Endometrial microvascular endothelial cells (primary cell): ENCODE measurements around the gene TCP11. TPM values are rescaled to one million over a fixed set of nuclear protein-coding genes. Genes with fewer than 3 reads are reported as not detected.

Source experiments
- in situ Hi-C: cut with HindIII; loops from 2 replicates; pipeline ENCODE4 v1.10.0; 2017; ENCODE audit warnings: low sequenced_read_pairs, low pct_unique_long_range_greater_than_20kb; ENCODE audit errors: inconsistent ontology term
- total RNA-seq: library from RNA; depleted of rRNA; stranded (reverse); fragments of >200 nt; gene quantifications from one replicate; pipeline ENCODE4 v1.2.3, GENCODE V29; 2015; ENCODE audit errors: inconsistent ontology term

TCP11 gene
- total RNA-seq, 1 donor from 2014 or later, result 0.37 TPM

DNA sequence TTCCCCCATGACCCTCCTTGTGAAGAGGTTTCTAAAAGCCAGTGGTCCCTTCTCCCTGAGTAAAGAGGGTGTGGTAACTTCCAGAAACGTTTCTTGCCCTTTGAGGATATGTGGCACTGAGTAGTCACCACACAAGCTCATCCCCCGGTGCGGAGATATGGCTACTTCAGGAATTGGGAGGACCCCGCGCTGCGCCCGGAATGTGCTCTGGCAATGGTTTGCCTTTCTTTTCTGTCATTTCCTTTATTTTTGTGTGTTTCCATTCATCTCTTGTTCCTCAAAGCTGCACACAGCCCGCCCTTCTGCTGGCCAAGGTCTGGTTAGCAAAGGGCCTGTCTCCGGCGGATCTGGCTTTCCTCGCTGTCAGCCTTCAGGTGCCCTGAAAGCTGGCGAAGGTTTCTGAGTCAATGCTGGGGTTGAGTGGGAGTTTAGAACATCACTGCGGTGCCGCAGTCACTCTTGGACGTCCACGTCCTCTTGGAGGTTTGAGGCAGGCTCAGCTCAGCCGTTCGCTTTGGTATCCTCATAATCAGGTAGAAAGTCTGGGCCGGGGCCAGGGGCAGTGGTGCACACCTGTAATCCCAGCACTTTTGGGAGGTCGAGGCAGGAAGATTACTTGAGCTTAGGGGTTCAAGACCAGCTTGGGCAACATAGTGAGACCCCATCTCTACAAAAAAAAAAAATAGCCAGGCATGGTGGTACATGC, 67.2 kb downstream of the TCP11 start:
- in situ Hi-C loops, result no loop called here

DNA sequence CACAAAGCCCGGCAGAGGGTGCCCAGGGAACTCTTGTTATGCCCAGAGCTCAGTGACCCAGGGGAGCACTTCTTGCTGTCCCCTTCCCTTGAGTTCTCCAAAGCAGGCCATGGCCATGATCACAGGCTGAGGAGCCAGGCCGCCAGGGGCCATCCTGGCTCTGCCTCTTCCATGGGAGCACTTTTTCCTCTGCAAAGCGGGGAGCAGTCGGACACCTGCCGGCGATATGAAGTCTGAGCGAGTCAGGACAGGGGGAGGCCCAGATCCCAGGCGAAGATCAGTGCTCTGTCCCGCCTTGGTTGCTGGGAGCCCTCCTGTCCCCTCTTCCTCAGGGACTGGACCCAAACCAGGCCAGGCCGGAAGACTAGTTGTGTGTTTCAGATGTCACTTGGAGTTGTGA, 67.9 kb downstream of the TCP11 start:
- in situ Hi-C loops, result no loop called here

DNA sequence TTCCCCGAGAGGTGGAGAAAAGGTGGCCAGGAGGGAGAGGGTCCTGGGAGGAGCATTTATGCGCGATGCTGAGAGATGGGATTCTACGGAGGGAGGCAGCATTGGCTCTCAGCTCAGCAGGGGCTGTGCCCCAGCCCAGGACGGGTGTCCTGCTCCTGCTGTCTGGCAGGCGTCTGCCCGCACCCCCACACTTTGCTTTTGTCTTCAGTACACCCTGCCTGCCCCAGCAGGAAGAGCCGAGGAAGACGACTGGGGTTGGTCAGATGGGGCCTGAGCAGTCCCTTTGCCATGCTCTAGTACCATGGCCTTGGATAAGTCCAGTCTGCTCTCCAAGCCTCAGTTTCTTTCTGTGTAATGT, 68.5 kb downstream of the TCP11 start:
- in situ Hi-C loops, result no loop called here

DNA sequence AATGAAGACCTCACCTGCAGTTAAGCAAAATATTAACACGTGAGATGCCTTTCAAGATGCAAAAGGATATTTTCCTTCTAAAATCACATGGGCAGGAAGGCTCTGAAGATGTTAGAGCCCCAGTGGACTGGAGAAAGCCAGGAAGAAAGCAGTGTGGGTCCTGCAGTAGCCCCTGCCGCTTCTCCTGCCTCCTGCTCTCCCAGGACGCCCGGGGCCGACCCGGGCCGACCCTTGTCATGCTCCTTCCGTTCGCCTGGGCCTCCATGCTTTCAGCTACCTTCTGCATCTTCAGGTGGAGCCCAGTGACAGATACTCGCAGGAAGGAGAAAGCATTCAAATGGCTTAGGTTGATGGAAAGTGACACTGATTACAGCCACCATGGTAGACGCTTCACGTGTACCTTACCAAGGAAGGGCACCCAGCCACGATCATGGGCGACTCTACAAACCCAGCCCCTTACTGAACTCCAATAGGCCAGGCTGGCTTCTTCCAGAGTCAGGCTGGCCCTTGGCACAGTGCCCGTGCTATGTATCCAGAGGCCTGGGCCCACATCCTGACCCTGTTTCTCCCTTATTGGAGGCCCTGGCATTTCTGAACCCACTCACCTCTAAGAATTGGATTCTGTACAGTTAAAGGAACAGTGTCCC, 69.0 kb downstream of the TCP11 start:
- in situ Hi-C loops, result no loop called here

DNA sequence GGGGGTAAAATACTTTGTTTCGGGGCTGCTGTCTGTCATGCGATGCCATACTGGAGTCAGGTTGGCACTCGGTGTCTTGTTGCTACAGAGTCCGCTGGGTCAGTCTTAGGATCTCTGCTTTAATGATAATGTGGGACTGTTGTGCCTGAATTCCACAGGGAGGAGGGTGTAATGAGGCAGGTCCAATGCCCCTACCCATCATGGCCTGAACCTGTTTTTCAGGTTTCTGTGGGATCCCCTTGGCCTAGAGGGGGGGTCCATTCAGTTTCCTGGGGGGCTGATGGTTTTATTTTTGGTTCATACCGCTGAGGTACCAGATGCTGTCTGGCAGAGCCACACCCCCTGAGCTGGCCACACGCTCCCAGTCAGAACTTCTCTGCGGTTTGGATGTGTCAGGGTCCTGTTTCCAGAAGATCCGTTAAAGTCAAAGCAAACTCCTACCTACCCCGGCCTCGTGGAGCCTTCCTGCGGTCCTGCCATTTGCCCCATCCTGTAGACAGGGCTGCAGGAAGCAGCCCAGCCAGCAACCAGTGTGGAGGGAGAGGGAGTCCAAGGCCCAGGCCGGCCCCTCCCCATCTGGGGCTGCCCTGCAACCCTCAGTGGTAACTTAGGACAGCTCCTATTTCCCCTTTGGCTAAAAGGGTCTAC, 69.7 kb downstream of the TCP11 start:
- in situ Hi-C loops, result no loop called here

DNA sequence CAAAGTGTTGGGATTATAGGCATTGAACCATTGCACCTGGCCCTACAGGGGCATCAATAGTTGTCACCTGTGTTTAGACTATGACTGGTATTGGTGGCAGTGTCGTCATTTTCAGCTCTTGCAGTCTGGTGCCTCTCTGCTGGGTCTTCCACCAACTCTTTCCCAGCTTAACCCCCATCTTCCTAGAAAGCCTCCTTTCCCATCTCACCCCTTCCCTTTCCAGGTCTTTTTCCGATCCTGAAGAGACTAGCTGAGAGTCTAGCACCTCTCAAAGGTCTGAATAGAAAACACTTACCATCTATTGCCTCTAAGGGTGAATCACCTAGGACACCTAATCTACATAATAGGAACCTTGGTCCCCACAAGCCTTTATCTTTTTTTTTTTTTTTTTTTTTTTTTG, 71.0 kb downstream of the TCP11 start:
- in situ Hi-C loops, result no loop called here

DNA sequence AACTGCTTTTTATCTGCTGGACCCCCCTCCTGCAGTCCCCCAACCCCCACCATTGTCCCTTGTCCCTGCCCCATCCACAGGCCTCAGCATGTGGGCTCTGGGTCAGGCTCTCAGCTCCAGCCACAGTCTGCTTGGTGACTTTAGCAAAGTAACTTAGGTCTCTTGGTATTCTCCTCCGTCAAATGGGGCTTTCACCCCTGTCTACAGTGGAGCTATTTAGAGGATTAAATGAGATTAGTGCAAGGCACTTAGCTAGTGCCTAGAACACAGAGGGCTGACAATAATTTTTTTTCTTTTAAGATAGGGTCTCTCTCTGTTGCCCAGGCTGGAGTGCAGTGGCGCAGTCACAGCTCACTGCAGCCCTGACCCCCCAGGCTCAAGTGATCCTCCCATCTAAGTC, 71.9 kb downstream of the TCP11 start:
- in situ Hi-C loops, result no loop called here

DNA sequence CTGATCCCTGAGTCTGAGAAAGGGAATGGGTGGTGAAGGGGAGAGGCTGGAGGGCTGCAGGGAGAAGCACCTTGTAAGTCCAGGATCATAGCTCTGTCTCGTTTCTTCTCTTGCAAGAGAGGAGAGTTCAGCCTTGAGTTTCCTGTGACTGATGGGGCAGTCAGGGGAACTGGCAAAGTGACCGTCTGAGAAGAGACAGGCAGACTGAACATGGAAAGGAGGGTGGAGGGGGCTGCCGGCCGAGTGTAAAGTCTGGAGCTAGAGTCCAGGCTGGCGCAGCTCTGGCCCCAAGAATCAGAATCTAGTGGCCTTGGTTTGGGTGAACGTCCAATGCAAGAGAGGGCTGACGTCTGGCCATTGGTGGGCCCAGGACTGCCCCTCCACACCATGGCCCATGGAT, 72.5 kb downstream of the TCP11 start:
- in situ Hi-C loops, result no loop called here

DNA sequence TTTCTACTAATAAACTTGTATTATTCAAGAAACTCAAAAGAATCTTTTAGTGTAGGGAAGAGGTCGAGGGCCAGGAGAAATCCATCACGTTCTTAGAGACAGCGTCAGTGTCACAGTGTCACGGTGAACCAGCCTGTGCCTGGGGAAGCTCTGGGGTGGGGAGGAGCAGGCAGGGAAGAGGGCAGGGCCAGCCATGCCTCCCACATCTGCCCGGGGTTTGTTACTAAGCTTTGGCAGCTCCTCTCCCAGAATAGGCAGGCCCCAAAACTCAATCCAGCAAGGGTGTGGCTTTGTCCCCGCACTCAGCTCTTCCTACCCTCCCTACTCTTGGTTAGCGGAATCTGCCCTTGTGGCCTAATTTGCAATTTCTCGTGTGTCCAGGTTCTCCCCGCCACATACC, 72.9 kb downstream of the TCP11 start:
- in situ Hi-C loops, result no loop called here

Other genes starting within 250 kb of the TCP11 start
- 0.46 TPM for gene SCUBE3, start 72.6 kb upstream of the TCP11 start, total RNA-seq
- gene ZNF76, start 118.4 kb upstream of the TCP11 start, total RNA-seq, result 18.6 TPM
- gene DEF6, start 156.5 kb upstream of the TCP11 start, total RNA-seq, result 1.6 TPM
- 9.1 TPM for gene PPARD, start 201.2 kb upstream of the TCP11 start, total RNA-seq